Measurements from ENCODE around the gene PIAS1. TPM values are rescaled to one million over a fixed set of nuclear protein-coding genes. Genes with fewer than 3 reads are reported as not detected.

Gene PIAS1
- total and polyA plus RNA-seq, 2 donors (not counting 3 experiments of a cell fraction or from before 2014, with no cell fraction given): 23.7 to 24.2 TPM

DNA sequence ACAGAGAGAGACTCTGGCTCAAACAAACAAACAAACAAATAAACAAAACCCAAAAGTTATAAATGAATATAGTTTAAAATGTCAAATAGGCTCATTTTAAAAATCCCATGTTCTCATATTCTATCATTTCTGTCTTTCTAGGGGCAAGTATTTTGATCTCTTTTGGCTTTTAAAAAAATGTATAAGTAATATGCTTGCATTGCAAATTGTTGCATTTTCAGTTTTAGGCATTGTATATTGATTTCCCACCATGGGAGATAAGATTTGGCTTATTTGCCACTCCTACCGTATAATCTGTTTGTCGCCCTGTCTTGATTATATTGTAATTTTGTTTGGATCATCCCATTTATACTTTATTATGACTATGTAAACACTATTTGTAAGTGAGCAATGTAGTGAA lies 70.6 kb downstream of the PIAS1 start:
- no peak overlapping the region for H3K4me3 ChIP-seq (replicated peaks in 1 of 3; ENCODE audit: insufficient read depth in 1 of 3, low read depth in 1 of 3, low read length in 3 of 3)
- no TSS peak for BruUV-seq (replicated peaks)
- ChIA-PET POLR2A (no interaction called here), CTCF (no interaction called here)
- H4K20me1 ChIP-seq (replicated peaks; ENCODE audit: control insufficient read depth, extremely low read depth, insufficient read depth, low read length): no peaks in the 10 kb centered on the region
- H3K36me3 ChIP-seq (ENCODE audit: control insufficient read depth in 2 of 2, extremely low read depth in 1 of 2, insufficient read depth in 2 of 2, low read length in 2 of 2): no peaks in the 10 kb centered on the region
- H3K27me3 ChIP-seq (ENCODE audit: control insufficient read depth in 2 of 2, insufficient read depth in 2 of 2, low read length in 2 of 2): no peaks in the 10 kb centered on the region
- H3K4me1 ChIP-seq (ENCODE audit: control insufficient read depth, extremely low read depth, insufficient read depth, low read length): no peaks in the 10 kb centered on the region
- dilution Hi-C loops (cut with MboI; ENCODE audit: extremely low pct_ligation_motif_present, low sequenced_read_pairs): no loop called here
- no peaks in the 10 kb centered on the region for H3K9me3 ChIP-seq (replicated peaks; ENCODE audit: control insufficient read depth, insufficient read depth, low read length)
- H3K79me2 ChIP-seq (ENCODE audit: control insufficient read depth, insufficient read depth, low read length): peaks cover 25% of the 10 kb centered on the region
- no peak overlapping the region for H3K9ac ChIP-seq (replicated peaks; ENCODE audit: extremely low read depth, insufficient read depth, low read length)
- H3K4me2 ChIP-seq (ENCODE audit: insufficient read depth, low read length): no peak overlapping the region
- no peak overlapping the region for H2AFZ ChIP-seq (ENCODE audit: low read depth, low read length)
- FAIRE-seq (no peak), DNase-seq (ENCODE audit: low read depth, low spot score) (no peak)
- no peak overlapping the region for H3K27ac ChIP-seq (ENCODE audit: insufficient read depth, low read depth, low read length)
- H3K9me1 ChIP-seq (replicated peaks; ENCODE audit: control insufficient read depth, extremely low read depth, insufficient read depth, low read length): no peaks in the 10 kb centered on the region
- TF ChIP-seq GATA2 (IDR thresholded peaks at IDR 0.05; ENCODE audit: insufficient read depth, insufficient read length, low read depth, low read length) (no peak), MYC (IDR thresholded peaks at IDR 0.05; ENCODE audit: low read depth, low read length) (no peak), CTCF (IDR thresholded peaks at IDR 0.05; ENCODE audit: extremely low read depth in 1 of 2, insufficient read depth in 1 of 2, low read depth in 1 of 2, low read length in 2 of 2) (no peak), JUN (IDR thresholded peaks at IDR 0.05; ENCODE audit: borderline replicate concordance, insufficient read depth, insufficient read length, low read depth) (no peak), EZH2 (IDR thresholded peaks at IDR 0.05; ENCODE audit: borderline replicate concordance, low read depth, low read length, severe bottlenecking) (no peak), POLR2AphosphoS5 (IDR thresholded peaks at IDR 0.05; ENCODE audit: insufficient read depth, low read depth, low read length) (no peak), MAX (IDR thresholded peaks at IDR 0.05; ENCODE audit: insufficient read depth, insufficient read length) (no peak), POLR2A (IDR thresholded peaks at IDR 0.05; ENCODE audit: low read depth, low read length) (no peak), FOS (IDR thresholded peaks at IDR 0.05; ENCODE audit: borderline replicate concordance, insufficient read depth, low read length) (no peak)
- intact Hi-C loops (cut with micrococcal nuclease): no loop called here

All from endothelial cell of umbilical vein (primary cell).